ENCODE measurements around the gene ASCL2.

The ASCL2 gene

DNA sequence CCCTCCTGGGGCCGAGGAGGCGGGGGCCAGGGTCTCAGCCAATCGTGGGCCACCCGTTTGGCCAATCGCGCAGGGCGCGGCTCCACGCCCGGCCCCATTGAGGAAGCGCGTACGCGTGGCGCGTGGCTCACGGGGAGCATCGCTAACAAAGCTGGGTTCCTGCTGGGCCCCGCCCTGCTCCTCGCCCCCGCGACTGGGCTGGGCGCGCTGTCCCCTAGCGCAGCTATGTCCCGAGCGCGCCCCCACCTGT lies 614 bp upstream of the ASCL2 start:
- no peaks in the 10 kb centered on the region for H3K9me3 ChIP-seq (ENCODE audit: control insufficient read depth, insufficient read depth, low read length)
- no peak overlapping the region for H3K4me3 ChIP-seq (ENCODE audit: low read length)
- no peaks in the 10 kb centered on the region for H3K9me2 ChIP-seq (replicated peaks; ENCODE audit: control insufficient read depth, low read length)
- no peaks in the 10 kb centered on the region; the same call in 1 of the 2 replicates for H3F3A ChIP-seq (ENCODE audit: control insufficient read depth, insufficient read depth)
- H3K27me3 ChIP-seq (ENCODE audit: control insufficient read depth, low read length) = peaks cover 10% of the 10 kb centered on the region
- H3K36me3 ChIP-seq (ENCODE audit: control insufficient read depth, low read length) = no peaks in the 10 kb centered on the region
- no peak overlapping the region for H3K4me2 ChIP-seq (ENCODE audit: low read length)
- H4K20me1 ChIP-seq (ENCODE audit: control insufficient read depth, insufficient read depth, low read depth, low read length) = no peaks in the 10 kb centered on the region
- peaks cover 10% of the 10 kb centered on the region for H3K4me1 ChIP-seq (ENCODE audit: control insufficient read depth, low read length)
- no peaks in the 10 kb centered on the region for H3K79me2 ChIP-seq (ENCODE audit: control insufficient read depth, low read length)
- TF ChIP-seq EZH2phosphoT487 (IDR thresholded peaks at IDR 0.05; ENCODE audit: borderline replicate concordance, low read length) = no peak
- TF ChIP-seq, protein P1, sequence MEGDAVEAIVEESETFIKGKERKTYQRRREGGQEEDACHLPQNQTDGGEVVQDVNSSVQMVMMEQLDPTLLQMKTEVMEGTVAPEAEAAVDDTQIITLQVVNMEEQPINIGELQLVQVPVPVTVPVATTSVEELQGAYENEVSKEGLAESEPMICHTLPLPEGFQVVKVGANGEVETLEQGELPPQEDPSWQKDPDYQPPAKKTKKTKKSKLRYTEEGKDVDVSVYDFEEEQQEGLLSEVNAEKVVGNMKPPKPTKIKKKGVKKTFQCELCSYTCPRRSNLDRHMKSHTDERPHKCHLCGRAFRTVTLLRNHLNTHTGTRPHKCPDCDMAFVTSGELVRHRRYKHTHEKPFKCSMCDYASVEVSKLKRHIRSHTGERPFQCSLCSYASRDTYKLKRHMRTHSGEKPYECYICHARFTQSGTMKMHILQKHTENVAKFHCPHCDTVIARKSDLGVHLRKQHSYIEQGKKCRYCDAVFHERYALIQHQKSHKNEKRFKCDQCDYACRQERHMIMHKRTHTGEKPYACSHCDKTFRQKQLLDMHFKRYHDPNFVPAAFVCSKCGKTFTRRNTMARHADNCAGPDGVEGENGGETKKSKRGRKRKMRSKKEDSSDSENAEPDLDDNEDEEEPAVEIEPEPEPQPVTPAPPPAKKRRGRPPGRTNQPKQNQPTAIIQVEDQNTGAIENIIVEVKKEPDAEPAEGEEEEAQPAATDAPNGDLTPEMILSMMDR (IDR thresholded peaks at IDR 0.05; ENCODE audit: low read depth, low read length, poor library complexity, severe bottlenecking) = no peak
- no peak overlapping the region for H3K27ac ChIP-seq (ENCODE audit: low read depth, low read length)

DNA sequence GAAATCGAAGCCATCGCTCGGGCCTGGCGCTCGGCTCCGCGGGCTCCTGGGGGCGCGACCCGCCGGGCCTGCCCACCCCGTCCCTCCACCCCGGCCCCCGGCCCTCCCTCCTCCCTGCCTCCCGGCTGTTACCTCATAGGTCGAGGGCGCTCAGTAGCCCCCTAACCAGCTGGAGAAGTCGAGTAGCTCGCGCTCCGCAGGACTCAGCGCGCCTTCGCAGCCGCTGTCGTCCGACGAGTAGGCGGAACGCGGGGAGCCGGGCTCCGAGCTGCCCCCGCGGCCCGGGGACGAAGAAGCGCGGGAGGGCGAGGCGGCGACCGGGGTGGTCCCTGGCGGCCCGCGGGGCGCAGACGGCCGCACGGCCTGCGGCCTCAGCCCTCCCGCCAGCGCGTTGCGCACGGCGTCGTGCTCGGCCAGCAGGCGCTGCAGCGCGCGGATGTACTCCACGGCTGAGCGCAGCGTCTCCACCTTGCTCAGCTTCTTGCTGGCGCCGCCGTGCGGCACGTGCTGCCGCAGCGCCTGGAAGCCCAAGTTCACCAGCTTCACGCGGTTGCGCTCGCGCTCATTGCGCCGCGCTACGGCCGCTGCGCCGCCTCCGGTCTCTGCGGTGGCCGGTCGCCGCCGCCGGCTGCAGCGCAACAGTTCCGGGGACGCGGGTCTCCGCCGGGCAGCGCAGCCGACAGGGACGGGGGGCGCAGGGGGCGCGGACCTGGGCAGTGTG lies 627 bp downstream of the ASCL2 start:
- Histone ChIP-seq H4K20me1 (ENCODE audit: control insufficient read depth, insufficient read depth, low read depth, low read length) (no peaks in the 10 kb centered on the region), H3K36me3 (ENCODE audit: control insufficient read depth, low read length) (no peaks in the 10 kb centered on the region), H3K27me3 (ENCODE audit: control insufficient read depth, low read length) (peaks cover 10% of the 10 kb centered on the region), H3K4me2 (ENCODE audit: low read length) (peak overlapping the region; percentile 51; the same call in 1 of the 2 replicates), H3F3A (ENCODE audit: control insufficient read depth, insufficient read depth) (peaks cover 3% of the 10 kb centered on the region; the same call in 1 of the 2 replicates), H3K9me2 (replicated peaks; ENCODE audit: control insufficient read depth, low read length) (no peaks in the 10 kb centered on the region), H3K79me2 (ENCODE audit: control insufficient read depth, low read length) (no peaks in the 10 kb centered on the region), H3K27ac (ENCODE audit: low read depth, low read length) (no peak overlapping the region), H3K4me3 (ENCODE audit: low read length) (peak overlapping the region; percentile 46), H3K4me1 (ENCODE audit: control insufficient read depth, low read length) (peaks cover 21% of the 10 kb centered on the region), H3K9me3 (ENCODE audit: control insufficient read depth, insufficient read depth, low read length) (no peaks in the 10 kb centered on the region)
- no peak for TF ChIP-seq EZH2phosphoT487 (IDR thresholded peaks at IDR 0.05; ENCODE audit: borderline replicate concordance, low read length)
- TF ChIP-seq, protein P1 (IDR thresholded peaks at IDR 0.05; ENCODE audit: low read depth, low read length, poor library complexity, severe bottlenecking) = no peak

DNA sequence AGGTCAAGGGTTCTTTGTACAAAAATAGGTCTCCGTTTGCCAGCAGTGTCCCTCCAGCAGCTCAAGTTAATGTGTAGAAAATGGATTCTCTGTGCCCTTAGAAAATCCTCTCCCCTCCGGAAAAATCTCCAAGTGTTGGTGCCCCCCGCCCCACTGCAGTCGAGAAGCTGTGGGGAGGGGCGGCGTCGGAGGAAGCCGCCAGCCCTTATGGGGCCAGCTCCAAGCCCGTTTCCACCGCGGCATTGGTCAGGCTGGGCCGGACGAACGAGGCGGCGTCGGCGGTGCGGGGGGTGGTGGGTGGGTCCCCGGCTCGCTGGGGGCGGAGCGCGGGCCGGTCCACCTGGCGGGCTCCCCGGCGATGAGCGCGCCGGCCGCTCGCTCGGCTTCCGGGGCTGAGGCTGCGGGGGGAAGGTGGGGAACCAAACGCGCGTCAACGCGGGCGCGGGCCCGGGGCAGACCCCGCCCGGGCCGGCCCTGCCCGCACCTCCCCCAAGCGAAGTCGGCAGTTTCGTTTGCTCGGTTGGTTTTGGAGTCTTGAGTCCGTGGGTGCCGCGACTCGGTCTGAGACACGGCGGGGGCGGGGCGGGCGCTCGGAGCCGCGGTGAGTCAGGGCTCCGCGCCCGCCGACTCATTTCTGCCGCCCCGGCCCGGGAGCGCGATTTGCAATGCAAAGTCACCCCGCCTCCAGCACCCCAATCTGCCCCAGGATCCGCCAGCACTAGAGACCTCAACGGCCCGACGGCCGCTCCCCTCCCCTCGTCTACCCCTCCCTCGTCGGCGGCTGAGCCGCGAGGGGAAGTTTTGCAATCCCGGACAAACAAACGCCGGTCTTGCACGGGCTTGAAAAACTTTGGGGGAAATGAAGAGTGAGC lies 1.4 kb downstream of the ASCL2 start:
- peak overlapping the region; percentile 46 for H3K4me3 ChIP-seq (ENCODE audit: low read length)
- peaks cover 3% of the 10 kb centered on the region; the same call in 1 of the 2 replicates for H3F3A ChIP-seq (ENCODE audit: control insufficient read depth, insufficient read depth)
- peaks cover 21% of the 10 kb centered on the region for H3K4me1 ChIP-seq (ENCODE audit: control insufficient read depth, low read length)
- peak overlapping the region; percentile 51 for H3K4me2 ChIP-seq (ENCODE audit: low read length)
- no peak for TF ChIP-seq EZH2phosphoT487 (IDR thresholded peaks at IDR 0.05; ENCODE audit: borderline replicate concordance, low read length)
- TF ChIP-seq, protein P1 (IDR thresholded peaks at IDR 0.05; ENCODE audit: low read depth, low read length, poor library complexity, severe bottlenecking) = no peak
- H3K79me2 ChIP-seq (ENCODE audit: control insufficient read depth, low read length) = no peaks in the 10 kb centered on the region
- H3K36me3 ChIP-seq (ENCODE audit: control insufficient read depth, low read length) = no peaks in the 10 kb centered on the region
- H3K9me2 ChIP-seq (replicated peaks; ENCODE audit: control insufficient read depth, low read length) = no peaks in the 10 kb centered on the region
- H4K20me1 ChIP-seq (ENCODE audit: control insufficient read depth, insufficient read depth, low read depth, low read length) = no peaks in the 10 kb centered on the region
- no peaks in the 10 kb centered on the region for H3K9me3 ChIP-seq (ENCODE audit: control insufficient read depth, insufficient read depth, low read length)
- H3K27ac ChIP-seq (ENCODE audit: low read depth, low read length) = no peak overlapping the region
- H3K27me3 ChIP-seq (ENCODE audit: control insufficient read depth, low read length) = peaks cover 10% of the 10 kb centered on the region
